GM12872 (cell line): ENCODE data around the gene FRMD4A.

ENCODE experiments used
- TF ChIP-seq, protein P1 (sequence below): IDR thresholded peaks from 3 replicates; pipeline ENCODE4 v1.5.1; 2011; ENCODE audit warnings: low read depth, mild to moderate bottlenecking, low read length, moderate library complexity; ENCODE audit not compliant: insufficient read depth

Gene FRMD4A

DNA sequence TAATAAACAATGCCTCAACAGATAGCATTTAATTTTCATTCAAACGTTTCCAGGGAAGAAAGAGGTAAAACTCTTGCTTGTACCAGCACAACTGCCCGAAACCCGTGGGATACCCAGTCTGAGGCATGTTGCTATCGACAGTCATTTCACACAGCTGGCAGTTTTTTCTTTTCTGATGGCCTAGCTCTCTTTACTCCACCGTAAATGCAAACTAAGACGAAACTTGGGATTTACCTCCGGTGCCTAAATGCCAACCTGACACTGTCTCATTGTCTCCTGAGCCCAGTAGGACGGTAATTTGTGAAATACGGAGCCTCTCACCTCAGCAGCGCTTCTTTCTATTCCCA, 600.4 kb downstream of the FRMD4A start:
- TF ChIP-seq, protein P1, sequence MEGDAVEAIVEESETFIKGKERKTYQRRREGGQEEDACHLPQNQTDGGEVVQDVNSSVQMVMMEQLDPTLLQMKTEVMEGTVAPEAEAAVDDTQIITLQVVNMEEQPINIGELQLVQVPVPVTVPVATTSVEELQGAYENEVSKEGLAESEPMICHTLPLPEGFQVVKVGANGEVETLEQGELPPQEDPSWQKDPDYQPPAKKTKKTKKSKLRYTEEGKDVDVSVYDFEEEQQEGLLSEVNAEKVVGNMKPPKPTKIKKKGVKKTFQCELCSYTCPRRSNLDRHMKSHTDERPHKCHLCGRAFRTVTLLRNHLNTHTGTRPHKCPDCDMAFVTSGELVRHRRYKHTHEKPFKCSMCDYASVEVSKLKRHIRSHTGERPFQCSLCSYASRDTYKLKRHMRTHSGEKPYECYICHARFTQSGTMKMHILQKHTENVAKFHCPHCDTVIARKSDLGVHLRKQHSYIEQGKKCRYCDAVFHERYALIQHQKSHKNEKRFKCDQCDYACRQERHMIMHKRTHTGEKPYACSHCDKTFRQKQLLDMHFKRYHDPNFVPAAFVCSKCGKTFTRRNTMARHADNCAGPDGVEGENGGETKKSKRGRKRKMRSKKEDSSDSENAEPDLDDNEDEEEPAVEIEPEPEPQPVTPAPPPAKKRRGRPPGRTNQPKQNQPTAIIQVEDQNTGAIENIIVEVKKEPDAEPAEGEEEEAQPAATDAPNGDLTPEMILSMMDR: no peak

DNA sequence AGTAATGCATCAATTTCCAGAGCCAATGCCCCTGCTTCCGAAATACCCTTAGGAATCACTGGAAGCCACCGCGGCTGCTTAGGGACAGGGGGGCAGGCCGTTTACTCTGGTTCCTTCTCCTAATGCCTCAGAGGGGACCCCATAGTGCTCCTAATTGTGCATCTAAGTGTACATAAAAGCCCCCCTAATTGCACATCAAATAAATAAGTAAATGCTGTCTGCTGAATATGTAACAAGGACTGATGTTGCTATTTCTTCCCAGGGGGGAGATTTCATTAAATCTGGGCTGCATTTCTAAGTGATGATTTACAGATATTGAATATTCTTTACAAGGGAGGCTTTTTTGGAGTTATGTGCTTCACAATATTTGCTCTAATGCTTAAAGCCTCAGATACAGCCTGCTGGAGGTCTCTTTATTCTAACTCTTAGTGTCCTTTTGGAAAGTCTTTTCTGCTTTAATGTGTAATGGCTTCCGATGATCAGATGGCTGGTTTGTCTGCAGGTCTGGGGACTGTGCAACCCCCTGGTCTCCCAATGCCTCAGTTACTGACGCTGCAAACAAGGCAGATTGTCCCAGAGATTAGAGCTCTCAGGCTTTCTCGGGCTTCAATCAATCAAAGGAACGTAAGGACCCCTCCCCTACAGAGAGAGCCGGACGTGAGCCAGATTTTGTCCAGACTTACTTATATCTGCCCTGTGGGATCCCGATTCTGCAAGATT, 601.0 kb downstream of the FRMD4A start:
- TF ChIP-seq, protein P1: no peak

DNA sequence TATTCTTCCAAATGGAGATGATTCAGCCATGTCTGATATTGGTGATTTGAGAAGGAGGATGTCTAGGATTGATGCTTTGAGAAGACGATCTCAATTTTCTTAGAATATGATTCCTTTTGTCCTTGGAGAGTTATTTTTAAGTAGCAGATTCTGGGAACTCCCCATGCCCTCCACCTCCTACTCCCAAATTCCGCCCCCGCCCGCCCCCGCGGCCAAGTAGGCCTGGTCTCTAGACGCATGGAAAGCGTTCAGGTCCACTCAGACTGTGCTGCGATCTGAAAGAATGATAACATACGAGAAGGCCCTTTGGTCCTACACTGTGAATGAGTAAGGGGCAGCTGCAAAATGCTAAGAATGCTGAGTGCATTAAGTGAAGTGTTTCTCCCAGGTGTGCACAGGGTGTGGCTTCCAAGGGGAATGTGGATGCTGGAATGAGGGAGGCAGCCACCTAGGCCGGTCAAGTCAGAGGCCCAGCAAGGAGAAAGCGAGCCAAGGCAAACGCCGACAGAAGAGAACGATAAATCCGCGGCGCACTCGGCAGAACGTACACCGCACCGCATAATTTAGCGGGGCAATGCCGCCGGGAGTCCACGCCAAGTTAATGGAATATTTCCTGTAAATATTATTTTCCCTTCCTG, 601.7 kb downstream of the FRMD4A start:
- TF ChIP-seq, protein P1: no peak

GRCh38 chr10:13725594-13725993, 605.1 kb downstream of the FRMD4A start:
- TF ChIP-seq, protein P1: no peak

GRCh38 chr10:13724484-13724883, 606.2 kb downstream of the FRMD4A start:
- TF ChIP-seq, protein P1: no peak

DNA sequence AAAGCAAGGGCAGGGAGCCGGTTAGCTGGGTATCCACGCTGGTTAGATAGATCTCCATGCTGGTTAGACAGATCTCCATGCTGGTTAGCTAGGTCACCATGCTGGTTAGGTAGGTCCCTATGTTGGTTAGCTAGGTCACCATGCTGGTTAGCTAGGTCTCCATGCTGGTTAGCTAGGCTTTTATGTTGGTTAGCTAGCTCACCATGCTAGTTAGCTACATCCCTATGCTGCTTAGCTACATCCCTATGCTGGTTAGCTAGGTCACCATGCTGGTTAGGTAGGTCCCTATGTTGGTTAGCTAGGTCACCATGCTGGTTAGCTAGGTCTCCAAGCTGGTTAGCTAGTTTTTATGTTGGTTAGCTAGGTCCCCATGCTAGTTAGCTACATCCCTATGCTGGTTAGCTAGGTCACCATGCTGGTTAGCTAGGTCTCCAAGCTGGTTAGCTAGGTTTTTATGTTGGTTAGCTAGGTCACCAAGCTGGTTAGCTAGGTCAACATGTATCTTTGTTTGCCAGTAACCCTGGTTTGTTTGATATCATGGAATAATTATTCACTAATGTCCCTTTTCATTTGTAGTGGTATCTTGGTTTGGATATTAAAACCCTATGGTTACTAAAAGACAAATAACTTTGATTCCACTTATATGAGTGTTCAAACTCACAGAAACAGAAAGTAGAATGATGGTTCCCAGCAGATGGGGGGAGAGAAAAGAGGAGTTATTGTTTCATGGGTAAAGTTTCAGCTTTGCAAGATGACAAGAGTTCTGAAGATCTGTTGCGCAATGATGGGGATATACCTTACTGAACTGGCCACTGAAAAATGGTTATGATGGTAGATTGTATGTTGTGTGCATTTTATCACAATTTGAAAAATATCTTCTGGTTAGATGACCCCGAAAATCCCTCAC, 607.7 kb downstream of the FRMD4A start:
- TF ChIP-seq, protein P1: no peak

DNA sequence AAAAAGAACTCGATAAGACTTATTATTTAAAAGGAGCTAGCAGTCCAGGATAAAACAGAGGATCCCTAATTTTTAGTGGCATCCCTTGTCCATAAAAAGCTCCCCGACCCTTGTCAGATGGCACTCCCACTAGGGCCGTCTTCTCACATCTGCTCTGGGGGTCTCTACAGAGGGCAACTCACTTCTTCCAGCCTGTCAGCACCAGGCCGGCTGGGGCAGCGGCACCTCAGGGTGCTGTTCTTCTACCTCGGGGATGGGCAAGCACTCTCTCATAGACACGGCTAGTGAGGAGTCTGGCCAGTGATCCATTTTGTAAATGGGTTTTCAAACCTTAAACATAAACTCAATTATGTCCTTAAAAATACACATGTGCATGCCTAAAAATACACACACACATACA, 609.2 kb downstream of the FRMD4A start:
- TF ChIP-seq, protein P1: no peak
